SK-N-SH treated with all-trans-retinoic acid at 6 μM for 48 hours (cell line): Measurements from ENCODE around the gene THSD7A.

ENCODE experiments used
- BACH2 ChIP-seq: fragments of 250-450 bp; sonication (Bioruptor Pico); IDR thresholded peaks from 2 replicates; pipeline ENCODE4 v1.9.0; 2021; ENCODE audit warnings: mild to moderate bottlenecking, borderline replicate concordance
- CREB5 ChIP-seq: fragments of 250-450 bp; sonication (Bioruptor Pico); IDR thresholded peaks from 2 replicates; pipeline ENCODE4 v1.5.1; 2020; ENCODE audit warnings: low read depth, mild to moderate bottlenecking, moderate library complexity
- ESRRG ChIP-seq: fragments of 250-450 bp; sonication (Bioruptor Pico); IDR thresholded peaks from 2 replicates; pipeline ENCODE4 v1.6.1; 2021; ENCODE audit warnings: mild to moderate bottlenecking
- ISL1 ChIP-seq: fragments of 250-450 bp; sonication (Bioruptor Pico); IDR thresholded peaks from 2 replicates; pipeline ENCODE4 v2.1.2; 2022; ENCODE audit warnings: mild to moderate bottlenecking, moderate library complexity
- OSR1 ChIP-seq: fragments of 250-450 bp; sonication (Bioruptor Pico); IDR thresholded peaks from 2 replicates; pipeline ENCODE4 v1.8.0; 2022; ENCODE audit warnings: moderate library complexity, mild to moderate bottlenecking, inconsistent platforms
- PATZ1 ChIP-seq: fragments of 250-450 bp; sonication (Bioruptor Pico); IDR thresholded peaks from 2 replicates; pipeline ENCODE4 v1.8.0; 2020; ENCODE audit warnings: mild to moderate bottlenecking, moderate library complexity, borderline replicate concordance
- PPARA ChIP-seq: fragments of 250-450 bp; sonication (Bioruptor Pico); IDR thresholded peaks from 2 replicates; pipeline ENCODE4 v1.5.0; 2020; ENCODE audit warnings: mild to moderate bottlenecking, borderline replicate concordance
- RARB ChIP-seq: fragments of 250-450 bp; sonication (Bioruptor Pico); IDR thresholded peaks from 2 replicates; pipeline ENCODE4 v1.8.0; 2021; ENCODE audit warnings: mild to moderate bottlenecking, moderate library complexity
- SNAI2 ChIP-seq: fragments of 250-450 bp; sonication (Bioruptor Pico); IDR thresholded peaks from 2 replicates; pipeline ENCODE4 v1.5.0; 2020; ENCODE audit warnings: mild to moderate bottlenecking, moderate library complexity
- TCF4 ChIP-seq: fragments of 250-450 bp; sonication (Bioruptor Pico); IDR thresholded peaks from 2 replicates; pipeline ENCODE4 v1.8.0; 2021; ENCODE audit warnings: mild to moderate bottlenecking, moderate library complexity, borderline replicate concordance
- ZC3H10 ChIP-seq: fragments of 250-450 bp; sonication (Bioruptor Pico); IDR thresholded peaks from 2 replicates; pipeline ENCODE4 v1.5.1; 2021; ENCODE audit warnings: mild to moderate bottlenecking, moderate library complexity
- ZFP3 ChIP-seq: fragments of 250-450 bp; sonication (Bioruptor Pico); IDR thresholded peaks from 2 replicates; pipeline ENCODE4 v1.5.0; 2020; ENCODE audit warnings: mild to moderate bottlenecking, moderate library complexity
- ZFP30 ChIP-seq: fragments of 450-650 bp; formaldehyde crosslinking; IDR thresholded peaks from 2 replicates; pipeline ENCODE4 v1.5.0; 2022; ENCODE audit warnings: mild to moderate bottlenecking, moderate library complexity
- ZNF565 ChIP-seq: fragments of 450-650 bp; formaldehyde crosslinking; conservative IDR thresholded peaks from 2 replicates; pipeline ENCODE4 v1.5.0; 2020; ENCODE audit warnings: low read depth, mild to moderate bottlenecking, moderate library complexity

- no peak for TF ChIP-seq ESRRG (CRISPR knock-in tag)
- no peak for TF ChIP-seq ZC3H10 (CRISPR knock-in tag)
- no peak for TF ChIP-seq PATZ1 (CRISPR knock-in tag)
- no peak for TF ChIP-seq ZFP30 (CRISPR knock-in tag)
- no peak for TF ChIP-seq ISL1 (CRISPR knock-in tag)
- no peak for TF ChIP-seq PPARA (CRISPR knock-in tag)
- TF ChIP-seq SNAI2: no peak
- TF ChIP-seq ZNF565 (CRISPR knock-in tag): no peak
- no peak for TF ChIP-seq ZFP3 (CRISPR knock-in tag)
- TF ChIP-seq RARB: no peak
- TF ChIP-seq CREB5 (CRISPR knock-in tag): no peak
- TF ChIP-seq OSR1 (CRISPR knock-in tag): no peak
- TF ChIP-seq BACH2 (CRISPR knock-in tag): no peak
- no peak for TF ChIP-seq TCF4
These were observed 395.0 kb downstream of the THSD7A start for GRCh38 chr7:11436773-11437524.
